ENCODE data around the gene UQCRQ. TPM values are rescaled to one million over a fixed set of nuclear protein-coding genes. Genes with fewer than 3 reads are reported as not detected.

Gene UQCRQ
- total RNA-seq, 4 donors from 2014 or later: 106 to 169 (median 128) TPM

- ATAC-seq: no peak
- Histone ChIP-seq H3K36me3 (no peaks in the 10 kb centered on the region), H3K4me3 (no peak overlapping the region), H3K4me1 (peaks cover 0 to 22% (median 7%) of the 10 kb centered on the region in 3 donors), H3K27ac (no peak overlapping the region), H3K9me3 (no peaks in the 10 kb centered on the region), H3K27me3 (no peaks in the 10 kb centered on the region)
- TF ChIP-seq EP300 (IDR thresholded peaks at IDR 0.05): no peak
- 87 to 100% methylated on average over 1 to 5 of the region's 5 CpGs for WGBS, 2 donors (ENCODE audit: low coverage in 1 of 2)
Measured at GRCh38 chr5:132832612-132833011, 33.8 kb upstream of the UQCRQ start.

- Histone ChIP-seq H3K27ac (no peak overlapping the region), H3K36me3 (no peaks in the 10 kb centered on the region), H3K27me3 (no peaks in the 10 kb centered on the region), H3K9me3 (no peaks in the 10 kb centered on the region), H3K4me1 (peaks cover 0 to 18% (median 7%) of the 10 kb centered on the region in 3 donors), H3K4me3 (no peak overlapping the region)
- TF ChIP-seq CTCF (IDR thresholded peaks at IDR 0.05): no peak
- TF ChIP-seq POLR2A (IDR thresholded peaks at IDR 0.05): no peak
- no peak for TF ChIP-seq POLR2AphosphoS5 (IDR thresholded peaks at IDR 0.05)
- no peak for TF ChIP-seq EP300 (IDR thresholded peaks at IDR 0.05)
- no peak for ATAC-seq
- 90 to 100% methylated on average over 3 of the region's 3 CpGs for whole genome bisulfite sequencing, 2 donors (ENCODE audit: low coverage in 1 of 2)
Measured at GRCh38 chr5:132834057-132834456, 32.4 kb upstream of the UQCRQ start.

- ATAC-seq: no peak
- Histone ChIP-seq H3K36me3 (no peaks in the 10 kb centered on the region), H3K9me3 (no peaks in the 10 kb centered on the region), H3K27me3 (no peaks in the 10 kb centered on the region), H3K27ac (no peak overlapping the region), H3K4me3 (no peak overlapping the region), H3K4me1 (peaks cover 0 to 14% (median 6%) of the 10 kb centered on the region in 3 donors)
- WGBS, 2 donors (ENCODE audit: low coverage in 1 of 2): 88 to 100% methylated on average over 1 of the region's 1 CpG
- TF ChIP-seq CTCF (IDR thresholded peaks at IDR 0.05) (no peak), EP300 (IDR thresholded peaks at IDR 0.05) (no peak), POLR2AphosphoS5 (IDR thresholded peaks at IDR 0.05) (no peak), POLR2A (IDR thresholded peaks at IDR 0.05) (no peak)
Measured at GRCh38 chr5:132836852-132837251, 29.6 kb upstream of the UQCRQ start.

- no peak overlapping the region for H3K4me3 ChIP-seq
- TF ChIP-seq EP300 (IDR thresholded peaks at IDR 0.05) (no peak), POLR2AphosphoS5 (IDR thresholded peaks at IDR 0.05) (no peak), CTCF (IDR thresholded peaks at IDR 0.05) (no peak), POLR2A (IDR thresholded peaks at IDR 0.05) (no peak)
- H3K27ac ChIP-seq: no peak overlapping the region
- H3K4me1 ChIP-seq: peaks cover 0 to 14% (median 6%) of the 10 kb centered on the region in 3 donors
- no peak for ATAC-seq
- no peaks in the 10 kb centered on the region for H3K9me3 ChIP-seq
- H3K36me3 ChIP-seq: no peaks in the 10 kb centered on the region
- H3K27me3 ChIP-seq: no peaks in the 10 kb centered on the region
- 63 to 75% methylated on average over 2 of the region's 2 CpGs for WGBS, 2 donors (ENCODE audit: low coverage in 1 of 2)
Measured at GRCh38 chr5:132837868-132838267, 28.6 kb upstream of the UQCRQ start.

GRCh38 chr5:132838516-132839282 is 27.7 kb upstream of the UQCRQ start:
- no peak for TF ChIP-seq POLR2A (IDR thresholded peaks at IDR 0.05)
- TF ChIP-seq EP300 (IDR thresholded peaks at IDR 0.05): no peak
- TF ChIP-seq POLR2AphosphoS5 (IDR thresholded peaks at IDR 0.05): no peak
- TF ChIP-seq CTCF (IDR thresholded peaks at IDR 0.05): no peak
- H3K27ac ChIP-seq: peak overlapping the region in 2 of 4 donors; percentile 76 to 81
- no peak for ATAC-seq

More at GRCh38 chr5:132838516-132839282, 27.7 kb upstream of the UQCRQ start:
- H3K4me3 ChIP-seq: no peak overlapping the region
- H3K9me3 ChIP-seq: no peaks in the 10 kb centered on the region
- WGBS, 2 donors (ENCODE audit: low coverage in 1 of 2): 80% methylated on average over 3 of the region's 3 CpGs; no CpG with 5 or more reads in 1 of the 2 donors
- peaks cover 0 to 14% (median 6%) of the 10 kb centered on the region in 3 donors for H3K4me1 ChIP-seq
- no peaks in the 10 kb centered on the region for H3K36me3 ChIP-seq
- no peaks in the 10 kb centered on the region for H3K27me3 ChIP-seq

All from gastroesophageal sphincter (tissue), 4 donors.